RWPE2 (cell line): ENCODE measurements around the gene CLASP1.

Source experiments
- ATAC-seq: fragments of 200-7000 bp; cut with Tn5 transposase; 3 replicates; pipeline ENCODE4 v1.9.1; 2021; ENCODE audit warnings: low read depth
- DNase-seq: peaks from one replicate; pipeline ENCODE4 v3.0.0-alpha.2; 2020; ENCODE audit warnings: low spot score
- H3K27ac ChIP-seq: fragments of 450-650 bp; 2 replicates; pipeline ENCODE4 v1.5.1; 2017; ENCODE audit warnings: mild to moderate bottlenecking; ENCODE audit not compliant: poor library complexity, severe bottlenecking
- H3K27me3 ChIP-seq: fragments of 250-450 bp; sonication (Bioruptor Pico); 2 replicates; pipeline ENCODE4 v1.5.1; 2021; ENCODE audit warnings: mild to moderate bottlenecking, moderate library complexity; ENCODE audit not compliant: insufficient read depth, poor library complexity, severe bottlenecking
- H3K36me3 ChIP-seq: fragments of 250-450 bp; sonication (Bioruptor Pico); 2 replicates; pipeline ENCODE4 v1.5.1; 2020; ENCODE audit warnings: low read depth, mild to moderate bottlenecking, moderate library complexity
- H3K4me1 ChIP-seq: fragments of 250-450 bp; sonication (Bioruptor Pico); 2 replicates; pipeline ENCODE4 v1.5.1; 2021; ENCODE audit warnings: mild to moderate bottlenecking, moderate library complexity; ENCODE audit not compliant: insufficient read depth, poor library complexity, severe bottlenecking
- H3K4me3 ChIP-seq: fragments of 250-450 bp; sonication (Bioruptor Pico); 2 replicates; pipeline ENCODE4 v1.5.1; 2021; ENCODE audit warnings: mild to moderate bottlenecking, moderate library complexity; ENCODE audit not compliant: severe bottlenecking
- H3K9me3 ChIP-seq: fragments of 250-450 bp; sonication (Bioruptor Pico); 2 replicates; pipeline ENCODE4 v1.5.1; 2021; ENCODE audit warnings: mild to moderate bottlenecking, moderate library complexity; ENCODE audit not compliant: severe bottlenecking
- CTCF ChIP-seq: fragments of 450-650 bp; IDR thresholded peaks from one replicate; pipeline ENCODE4 v1.5.1; 2017; ENCODE audit warnings: mild to moderate bottlenecking, moderate library complexity; ENCODE audit not compliant: poor library complexity, severe bottlenecking

The CLASP1 gene

DNA sequence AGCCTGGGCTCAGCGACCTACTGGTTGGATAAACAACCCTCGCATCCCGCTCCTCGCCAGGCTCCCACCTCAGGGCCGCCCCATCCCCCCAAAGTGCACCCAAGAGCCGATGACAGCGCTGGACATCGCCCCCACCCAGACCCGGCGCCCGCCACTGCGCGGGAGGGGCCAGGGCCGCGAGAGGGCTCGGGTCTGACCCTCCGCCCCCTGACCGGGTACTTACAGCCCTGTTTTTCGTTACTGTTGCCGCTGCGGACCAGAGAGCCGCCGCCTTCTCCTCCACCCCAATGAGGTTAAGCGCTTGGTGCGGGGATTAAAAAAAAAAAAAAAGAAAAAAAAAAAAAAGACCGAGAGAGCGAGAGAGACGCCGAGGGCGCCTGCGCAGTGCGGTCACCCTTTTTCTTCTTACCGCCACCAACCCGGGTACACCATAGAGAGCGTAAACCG, at the start of gene CLASP1:
TSS of gene CLASP1 (minus strand) at position 314 of the 447 bp plus-strand sequence. CDS start 43,567 bp downstream, outside the sequence.
- peak within 1 kb of the TSS; percentile 73 for H3K4me3 ChIP-seq
- DNase-seq, result no peak
- H3K9me3 ChIP-seq, result no peaks in the 10 kb centered on the region
- H3K36me3 ChIP-seq, result peaks cover 19% of the 10 kb centered on the region
- no peak for TF ChIP-seq CTCF
- H3K4me1 ChIP-seq, result peaks cover 12% of the 10 kb centered on the region
- ATAC-seq, result peak; percentile 32
- H3K27ac ChIP-seq, result peak within 1 kb of the TSS; percentile 84
- no peaks in the 10 kb centered on the region for H3K27me3 ChIP-seq

- H3K4me1 ChIP-seq, result peaks cover 44% of the 10 kb centered on the region
These were observed 49.2 kb upstream of the CLASP1 start for GRCh38 chr2:121698318-121698930.

DNA sequence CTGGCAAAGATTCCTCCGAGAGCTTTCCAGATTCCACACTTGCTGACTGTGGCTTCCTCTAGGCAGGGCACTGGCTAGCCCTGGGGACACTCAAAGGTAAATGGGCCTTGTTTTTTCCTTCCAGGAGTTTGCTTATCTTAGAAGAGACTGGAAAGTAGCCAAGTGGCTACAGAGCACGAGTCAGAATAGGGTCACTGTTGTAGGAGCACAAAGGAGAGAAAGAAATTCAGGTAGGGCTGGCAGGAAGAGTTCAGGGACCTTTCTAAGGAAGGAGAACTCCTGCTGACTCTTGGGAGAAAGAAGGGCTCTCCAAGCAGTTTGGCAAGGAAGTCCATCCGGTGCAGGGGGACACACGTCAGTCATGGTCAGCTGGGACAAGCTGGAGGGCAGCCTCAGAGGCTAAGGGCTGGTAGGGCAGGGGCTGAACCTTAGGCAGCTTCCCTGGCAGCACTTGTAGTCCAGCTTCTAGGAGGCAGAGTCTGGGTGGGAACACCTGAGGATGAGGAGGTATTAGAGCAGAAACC, 47.9 kb upstream of the CLASP1 start:
- no peak overlapping the region for H3K4me3 ChIP-seq
- H3K27ac ChIP-seq, result peak overlapping the region; percentile 89
- H3K27me3 ChIP-seq, result no peaks in the 10 kb centered on the region
- TF ChIP-seq CTCF, result no peak
- no peak for DNase-seq
- H3K9me3 ChIP-seq, result no peaks in the 10 kb centered on the region
- peaks cover 44% of the 10 kb centered on the region for H3K4me1 ChIP-seq
- no peaks in the 10 kb centered on the region for H3K36me3 ChIP-seq
- no peak for ATAC-seq

More at GRCh38 chr2:121698318-121698930, 49.2 kb upstream of the CLASP1 start:
- TF ChIP-seq CTCF, result no peak
- DNase-seq, result no peak
- Histone ChIP-seq H3K27me3 (no peaks in the 10 kb centered on the region), H3K27ac (peak overlapping the region; percentile 89), H3K36me3 (no peaks in the 10 kb centered on the region), H3K9me3 (no peaks in the 10 kb centered on the region), H3K4me3 (no peak overlapping the region)
- no peak for ATAC-seq

DNA sequence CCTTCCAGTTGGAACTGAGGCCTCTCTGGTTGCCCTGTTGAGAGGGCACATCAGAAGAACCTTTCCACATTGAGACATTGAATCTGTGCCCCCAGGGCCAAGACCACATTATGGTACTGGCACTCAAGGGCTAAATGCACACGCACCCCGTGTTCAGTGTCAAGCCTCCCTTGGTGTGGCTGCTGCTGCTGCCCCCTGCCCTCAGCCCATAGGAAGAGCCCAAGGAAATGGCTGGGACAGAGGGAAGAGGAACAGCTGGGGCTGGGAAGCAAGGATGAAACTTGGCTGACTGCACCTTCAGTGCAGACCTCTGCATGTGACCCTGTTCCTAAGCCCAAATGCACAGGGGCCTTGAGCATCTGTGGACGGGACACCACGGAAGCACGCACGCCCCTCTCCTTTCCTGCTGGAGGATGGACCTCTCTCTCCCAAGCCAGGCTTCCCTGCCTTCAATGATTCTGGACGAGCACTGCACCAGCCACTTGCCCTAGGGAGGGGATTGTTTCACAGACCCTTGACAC, 47.2 kb upstream of the CLASP1 start:
- Histone ChIP-seq H3K4me3 (no peak overlapping the region), H3K27ac (peak overlapping the region; percentile 89), H3K9me3 (no peaks in the 10 kb centered on the region), H3K36me3 (no peaks in the 10 kb centered on the region), H3K27me3 (no peaks in the 10 kb centered on the region), H3K4me1 (peaks cover 44% of the 10 kb centered on the region)
- TF ChIP-seq CTCF, result no peak
- ATAC-seq (no peak), DNase-seq (no peak)

DNA sequence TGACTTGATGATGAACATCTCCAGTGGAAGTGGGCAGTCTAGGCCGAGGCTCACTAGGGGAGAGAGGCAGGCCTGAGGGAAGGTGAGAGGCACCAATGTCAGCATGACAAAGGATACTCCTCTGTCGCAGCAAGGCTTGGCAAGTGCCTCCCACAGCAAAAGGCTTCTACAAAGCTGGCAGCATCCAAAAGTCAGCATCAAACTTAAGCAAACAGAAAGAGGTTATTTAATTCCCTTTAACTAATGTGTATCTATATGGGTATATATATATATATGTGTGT, 45.8 kb upstream of the CLASP1 start:
- H3K4me3 ChIP-seq, result no peak overlapping the region
- peak overlapping the region; percentile 47 for H3K27ac ChIP-seq
- no peaks in the 10 kb centered on the region for H3K9me3 ChIP-seq
- no peak for TF ChIP-seq CTCF
- H3K27me3 ChIP-seq, result no peaks in the 10 kb centered on the region
- no peaks in the 10 kb centered on the region for H3K36me3 ChIP-seq
- ATAC-seq, result no peak
- peaks cover 39% of the 10 kb centered on the region for H3K4me1 ChIP-seq
- DNase-seq, result no peak
